ENCODE results near the gene CTSF.

DNA sequence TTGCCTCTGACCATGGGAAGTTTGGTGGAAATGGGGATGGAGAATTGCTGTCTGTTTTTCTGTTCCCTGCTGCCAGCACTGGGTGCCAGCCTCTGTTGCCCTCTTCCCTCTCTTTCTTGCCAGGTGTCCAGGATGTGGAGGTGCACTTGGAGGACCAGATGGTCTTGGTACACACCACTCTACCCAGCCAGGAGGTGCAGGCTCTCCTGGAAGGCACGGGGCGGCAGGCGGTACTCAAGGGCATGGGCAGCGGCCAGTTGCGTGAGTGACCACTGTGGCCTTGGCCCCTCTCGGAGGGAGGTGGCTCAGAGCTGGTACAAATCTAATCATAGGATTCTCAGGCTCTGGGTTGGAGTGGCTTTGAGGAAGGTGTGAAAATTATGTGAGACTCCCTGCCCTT, 30.6 kb upstream of the CTSF start:
- TF ChIP-seq EZH2 (IDR thresholded peaks at IDR 0.05): no peak
- TF ChIP-seq POLR2AphosphoS5 (IDR thresholded peaks at IDR 0.05; ENCODE audit: borderline replicate concordance, low read depth, low read length): no peak
